HEK293 (cell line): ENCODE results near the gene ACTR6.
A peak's percentile ranks its signal among the peaks of the same experiment; 100 is the strongest.

Source experiments
- EGR2 ChIP-seq: fragments of 450-650 bp; formaldehyde crosslinking; IDR thresholded peaks from 2 replicates; pipeline ENCODE4 v1.5.1; 2016; ENCODE audit warnings: low read depth, missing biosample characterization, missing genetic modification characterization
- ELK4 ChIP-seq: IDR thresholded peaks from 2 replicates; pipeline ENCODE4 v1.6.1; 2011; ENCODE audit warnings: mild to moderate bottlenecking, low read depth, low read length, borderline replicate concordance
- MEIS1 ChIP-seq: sonication (generic); formaldehyde crosslinking; IDR thresholded peaks from 2 replicates; pipeline ENCODE4 v1.8.1; 2022; ENCODE audit warnings: missing genetic modification reagents, mild to moderate bottlenecking, borderline replicate concordance
- PRDM2 ChIP-seq: fragments of 450-650 bp; formaldehyde crosslinking; IDR thresholded peaks from 2 replicates; pipeline ENCODE4 v1.5.1; 2016; ENCODE audit warnings: missing biosample characterization, missing genetic modification characterization, borderline replicate concordance
- REPIN1 ChIP-seq: fragments of 450-650 bp; formaldehyde crosslinking; IDR thresholded peaks from 2 replicates; pipeline ENCODE4 v1.5.1; 2017; ENCODE audit warnings: missing biosample characterization, missing genetic modification characterization, low read depth
- SP2 ChIP-seq: fragments of 450-650 bp; formaldehyde crosslinking; IDR thresholded peaks from 2 replicates; pipeline ENCODE4 v1.5.1; 2016; ENCODE audit warnings: missing biosample characterization, missing genetic modification characterization
- YY2 ChIP-seq: fragments of 450-650 bp; formaldehyde crosslinking; IDR thresholded peaks from 2 replicates; pipeline ENCODE4 v1.5.1; 2016; ENCODE audit warnings: missing biosample characterization, missing genetic modification characterization
- ZBTB44 ChIP-seq: fragments of 450-650 bp; IDR thresholded peaks from 2 replicates; pipeline ENCODE4 v1.5.1; 2018; ENCODE audit warnings: missing biosample characterization, mild to moderate bottlenecking, missing genetic modification characterization
- ZNF10 ChIP-seq: fragments of 450-650 bp; formaldehyde crosslinking; IDR thresholded peaks from 2 replicates; pipeline ENCODE4 v1.5.1; 2017; ENCODE audit warnings: missing biosample characterization, missing genetic modification characterization
- ZNF114 ChIP-seq: fragments of 450-650 bp; formaldehyde crosslinking; IDR thresholded peaks from 2 replicates; pipeline ENCODE4 v1.5.0; 2017; ENCODE audit warnings: missing biosample characterization, missing genetic modification characterization
- ZNF18 ChIP-seq: fragments of 450-650 bp; formaldehyde crosslinking; IDR thresholded peaks from 2 replicates; pipeline ENCODE4 v1.5.1; 2016; ENCODE audit warnings: missing biosample characterization, missing genetic modification characterization
- ZNF239 ChIP-seq: fragments of 450-650 bp; formaldehyde crosslinking; IDR thresholded peaks from 2 replicates; pipeline ENCODE4 v1.5.1; 2016; ENCODE audit warnings: missing biosample characterization, missing genetic modification characterization
- ZNF366 ChIP-seq: fragments of 450-650 bp; formaldehyde crosslinking; conservative IDR thresholded peaks from 2 replicates; pipeline ENCODE4 v1.5.1; 2016; ENCODE audit warnings: missing biosample characterization, missing genetic modification characterization
- ZNF394 ChIP-seq: fragments of 450-650 bp; formaldehyde crosslinking; IDR thresholded peaks from 2 replicates; pipeline ENCODE4 v1.5.1; 2016; ENCODE audit warnings: missing biosample characterization, missing genetic modification characterization, mild to moderate bottlenecking, moderate library complexity, borderline replicate concordance
- ZNF518A ChIP-seq: fragments of 450-650 bp; formaldehyde crosslinking; conservative IDR thresholded peaks from 2 replicates; pipeline ENCODE4 v1.5.1; 2016; ENCODE audit warnings: low read depth, missing biosample characterization, missing genetic modification characterization
- ZNF549 ChIP-seq: fragments of 450-650 bp; IDR thresholded peaks from 2 replicates; pipeline ENCODE4 v1.5.1; 2018; ENCODE audit warnings: missing biosample characterization, missing genetic modification characterization, mild to moderate bottlenecking, inconsistent platforms, moderate library complexity
- ZNF600 ChIP-seq: fragments of 450-650 bp; formaldehyde crosslinking; IDR thresholded peaks from 2 replicates; pipeline ENCODE4 v1.5.1; 2016; ENCODE audit warnings: missing biosample characterization, missing genetic modification characterization
- ZNF701 ChIP-seq: fragments of 450-650 bp; formaldehyde crosslinking; IDR thresholded peaks from 2 replicates; pipeline ENCODE4 v1.5.1; 2016; ENCODE audit warnings: missing biosample characterization, missing genetic modification characterization
- ZNF785 ChIP-seq: fragments of 450-650 bp; formaldehyde crosslinking; IDR thresholded peaks from 2 replicates; pipeline ENCODE4 v1.5.1; 2016; ENCODE audit warnings: missing biosample characterization, missing genetic modification characterization
- ZSCAN16 ChIP-seq: fragments of 450-650 bp; formaldehyde crosslinking; IDR thresholded peaks from 2 replicates; pipeline ENCODE4 v1.5.1; 2016; ENCODE audit warnings: missing biosample characterization, missing genetic modification characterization
- ZSCAN18 ChIP-seq: fragments of 450-650 bp; formaldehyde crosslinking; IDR thresholded peaks from 2 replicates; pipeline ENCODE4 v1.5.1; 2016; ENCODE audit warnings: missing biosample characterization, missing genetic modification characterization
- ZSCAN23 ChIP-seq: fragments of 450-650 bp; formaldehyde crosslinking; IDR thresholded peaks from 2 replicates; pipeline ENCODE4 v1.5.1; 2016; ENCODE audit warnings: missing biosample characterization, missing genetic modification characterization

Gene ACTR6

GRCh38 chr12:100219328-100220109, 18.9 kb downstream of the ACTR6 start (continued):
- TF ChIP-seq ZNF549 (tag by site-specific recombination) (no peak), ZSCAN23 (tag by site-specific recombination) (no peak), ZNF10 (tag by site-specific recombination) (0 out of 2 replicates have a peak, but pooled peaks have one; percentile 16), ZNF785 (no peak), PRDM2 (no peak), SP2 (tag by site-specific recombination) (no peak), ELK4 (no peak), ZBTB44 (tag by site-specific recombination) (0 out of 2 replicates have a peak, but pooled peaks have one; percentile 44), EGR2 (no peak), ZNF239 (no peak), ZNF518A (tag by site-specific recombination) (no peak), YY2 (tag by site-specific recombination) (no peak), ZNF701 (tag by site-specific recombination) (no peak), ZSCAN18 (tag by site-specific recombination) (no peak), ZNF18 (0 out of 2 replicates have a peak, but pooled peaks have one; percentile 13), ZNF600 (tag by site-specific recombination) (no peak), ZNF394 (tag by site-specific recombination) (no peak), ZSCAN16 (tag by site-specific recombination) (no peak), REPIN1 (tag by site-specific recombination) (no peak), MEIS1 (no peak), ZNF366 (peak; percentile 17; the same call in 1 of the 2 replicates), ZNF114 (tag by site-specific recombination) (no peak)
